HEK293 (cell line): ENCODE measurements around the gene GLI1.

ENCODE experiments used
- BCL11A ChIP-seq: fragments of 450-650 bp; formaldehyde crosslinking; IDR thresholded peaks from 2 replicates; pipeline ENCODE4 v1.5.1; 2016; ENCODE audit warnings: low read depth, missing biosample characterization, missing genetic modification characterization
- CTCF ChIP-seq: fragments of 450-650 bp; formaldehyde crosslinking; IDR thresholded peaks from 2 replicates; pipeline ENCODE4 v1.5.1; 2016; ENCODE audit warnings: missing biosample characterization, missing genetic modification characterization
- PRDM10 ChIP-seq: fragments of 450-650 bp; formaldehyde crosslinking; IDR thresholded peaks from 2 replicates; pipeline ENCODE4 v1.5.1; 2016; ENCODE audit warnings: missing biosample characterization, missing genetic modification characterization
- PRDM6 ChIP-seq: fragments of 450-650 bp; formaldehyde crosslinking; IDR thresholded peaks from 2 replicates; pipeline ENCODE4 v1.5.1; 2017; ENCODE audit warnings: missing biosample characterization, missing genetic modification characterization
- ZBTB11 ChIP-seq: fragments of 450-650 bp; formaldehyde crosslinking; conservative IDR thresholded peaks from 2 replicates; pipeline ENCODE4 v1.5.1; 2016; ENCODE audit warnings: low read depth, missing biosample characterization, missing genetic modification characterization
- ZNF121 ChIP-seq: fragments of 450-650 bp; formaldehyde crosslinking; IDR thresholded peaks from 2 replicates; pipeline ENCODE4 v1.5.1; 2016; ENCODE audit warnings: missing biosample characterization, missing genetic modification characterization
- ZNF140 ChIP-seq: fragments of 450-650 bp; formaldehyde crosslinking; IDR thresholded peaks from 2 replicates; pipeline ENCODE4 v1.5.1; 2016; ENCODE audit warnings: missing biosample characterization, missing genetic modification characterization
- ZNF274 ChIP-seq, 2 experiments: fragments of 200-500 bp in 1 of 2; fragments of 450-650 bp in 1 of 2; sonication (Bioruptor generic) in 1 of 2; formaldehyde crosslinking in 1 of 2; IDR thresholded peaks; 2 replicates each; pipeline versions ENCODE4 v1.5.1 to v1.6.1; 2014 to 2016; ENCODE audit warnings: borderline replicate concordance in 1 of 2, inconsistent platforms in 1 of 2, low read length in 1 of 2, missing biosample characterization in 1 of 2, missing genetic modification characterization in 1 of 2
- ZNF747 ChIP-seq: fragments of 450-650 bp; formaldehyde crosslinking; IDR thresholded peaks from 2 replicates; pipeline ENCODE4 v1.5.1; 2016; ENCODE audit warnings: missing biosample characterization, missing genetic modification characterization
- ZNF830 ChIP-seq: fragments of 450-650 bp; IDR thresholded peaks from 2 replicates; pipeline ENCODE4 v1.5.0; 2018; ENCODE audit warnings: missing biosample characterization, missing genetic modification characterization, low read depth, mild to moderate bottlenecking, moderate library complexity
- ZSCAN23 ChIP-seq: fragments of 450-650 bp; formaldehyde crosslinking; IDR thresholded peaks from 2 replicates; pipeline ENCODE4 v1.5.1; 2016; ENCODE audit warnings: missing biosample characterization, missing genetic modification characterization

GRCh38 chr12:57461276-57461916 lies 1.8 kb downstream of the GLI1 start:
- TF ChIP-seq CTCF (no peak), ZNF747 (tag by site-specific recombination) (no peak), ZNF140 (tag by site-specific recombination) (no peak), ZNF830 (tag by site-specific recombination) (no peak), ZSCAN23 (tag by site-specific recombination) (no peak), PRDM6 (tag by site-specific recombination) (no peak), ZNF121 (tag by site-specific recombination) (no peak), ZBTB11 (tag by site-specific recombination) (0 out of 2 replicates have a peak, but pooled peaks have one; percentile 20), PRDM10 (tag by site-specific recombination) (peak; percentile 94), ZNF274 (IDR thresholded peaks at IDR 0.05; ENCODE audit: low read length) (no peak), ZNF274 (tag by site-specific recombination; IDR thresholded peaks at IDR 0.05; ENCODE audit: borderline replicate concordance) (no peak), BCL11A (tag by site-specific recombination) (peak; percentile 55)
